Heart left ventricle (tissue), 13 donors: ENCODE data around the gene DGCR6.

Experiments
- CTCF ChIP-seq, 12 donors: fragments of 200-600 bp; sonication (generic) in 4 of 12; IDR thresholded peaks; one replicate each; pipeline versions ENCODE4 v1.5.0 to v1.8.0; 2018 to 2022; ENCODE audit warnings: antibody characterized with exemption in 12 of 12, mild to moderate bottlenecking in 5 of 12
- POLR2A ChIP-seq, 2 donors: fragments of 450-650 bp; IDR thresholded peaks; one replicate each; pipeline ENCODE4 v1.6.1; 2017; ENCODE audit warnings: antibody characterized with exemption in 2 of 2, mild to moderate bottlenecking in 2 of 2, moderate library complexity in 2 of 2
- donor health status: ischemic (EF 13 %, LVEDD 7.1; RV severe dilation, severe dysfunction).
- donor health status: DM: no; HTN: yes; CAD: no.
- donor health status: DM: no; HTN: no; CAD: no.
- donor health status: ischemic (EF 25% LVEDD 6.9; RV normal size, moderate dysfunction).
- donor health status: ischemic (EF 25% LVEDD 5.7; RV mildly dilated, moderate dysfunction).
- donor health status: ischemic (EF 35%, LVEDD 5.7; RV mildly dilated, moderate dysfunction).
- donor health status: nonischemic (EF 11% LVEDD 7.7; RV severe dilation, severe dysfunction).
- donor health status: DM: yes; HTN: yes; CAD: no.
- donor health status: PGD.
- donor health status: ischemic (EF 29% LVEDD 5.4; RV normal size, mild dysfunction).
- donor health status: nonischemic (EF 23%, LVEDD 6.1; RV moderate dilation, normal function).

DNA sequence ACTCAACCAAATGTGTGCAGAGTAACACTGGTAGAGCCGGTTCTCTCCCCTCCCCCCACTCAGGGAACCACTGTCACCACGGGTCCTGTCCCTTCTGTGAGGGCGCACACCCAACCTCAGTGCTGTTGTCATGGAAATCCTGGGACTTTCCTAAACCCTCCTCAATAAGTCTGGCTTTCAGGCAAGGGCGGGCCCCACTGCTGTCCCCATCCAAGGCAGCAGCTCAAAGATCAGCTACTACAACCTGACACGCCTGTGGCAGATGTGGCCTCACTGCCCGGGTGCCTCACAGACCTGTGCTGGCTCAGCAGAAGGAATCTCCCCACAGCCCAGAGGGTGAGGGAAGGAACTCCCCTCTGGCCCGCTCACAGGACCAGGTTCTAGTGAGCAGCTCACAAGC lies 27.8 kb downstream of the DGCR6 start:
- TF ChIP-seq CTCF (IDR thresholded peaks at IDR 0.05) = no peak
- no peak for TF ChIP-seq POLR2A (IDR thresholded peaks at IDR 0.05)
